GM19240 (cell line): ENCODE results near the gene PDE8B.

Source experiments
- DNase-seq: peaks from one replicate; pipeline ENCODE4 v3.0.0; 2011; ENCODE audit warnings: low spot score; ENCODE audit not compliant: insufficient read length

The PDE8B gene

GRCh38 chr5:77210091-77210963, at the start of gene PDE8B:
PDE8B (plus strand) TSS chr5:77210680; CDS start chr5:77210926, 246 bp downstream.
- DNase-seq, result no peak

GRCh38 chr5:77163453-77163852, 47.0 kb upstream of the PDE8B start:
- no peak for DNase-seq

GRCh38 chr5:77167063-77167462, 43.4 kb upstream of the PDE8B start:
- DNase-seq, result no peak

- DNase-seq, result no peak
These were observed 42.8 kb upstream of the PDE8B start for GRCh38 chr5:77167695-77168121.

GRCh38 chr5:77168161-77168878, 42.2 kb upstream of the PDE8B start:
- DNase-seq, result no peak

- DNase-seq, result no peak
These were observed 41.6 kb upstream of the PDE8B start for GRCh38 chr5:77168879-77169244.

- no peak for DNase-seq
These were observed 40.1 kb upstream of the PDE8B start for GRCh38 chr5:77170196-77170890.

GRCh38 chr5:77171141-77171910, 39.2 kb upstream of the PDE8B start:
- no peak for DNase-seq

- no peak for DNase-seq
These were observed 37.7 kb upstream of the PDE8B start for GRCh38 chr5:77172713-77173328.

- DNase-seq, result no peak
These were observed 36.0 kb upstream of the PDE8B start for GRCh38 chr5:77174526-77174925.

- no peak for DNase-seq
These were observed 35.2 kb upstream of the PDE8B start for GRCh38 chr5:77175231-77175630.

GRCh38 chr5:77176429-77176828, 34.1 kb upstream of the PDE8B start:
- DNase-seq, result no peak

GRCh38 chr5:77177576-77177975, 32.9 kb upstream of the PDE8B start:
- no peak for DNase-seq

- no peak for DNase-seq
These were observed 30.1 kb upstream of the PDE8B start for GRCh38 chr5:77180167-77181081.

- no peak for DNase-seq
These were observed 29.3 kb upstream of the PDE8B start for GRCh38 chr5:77181173-77181572.

GRCh38 chr5:77181596-77182304, 28.7 kb upstream of the PDE8B start:
- DNase-seq, result no peak

GRCh38 chr5:77182367-77182766, 28.1 kb upstream of the PDE8B start:
- no peak for DNase-seq

GRCh38 chr5:77186652-77187370, 23.7 kb upstream of the PDE8B start:
- DNase-seq, result no peak
